Mesendoderm (in vitro differentiated cells): Measurements from ENCODE around the gene ABLIM3.

Experiments
- DNase-seq: peaks from one replicate; pipeline ENCODE4 v3.0.0; 2013
- H2AK5ac ChIP-seq: 2 replicates; pipeline ENCODE4 v1.6.1; 2013; ENCODE audit warnings: low read length, inconsistent platforms
- H2BK120ac ChIP-seq: 2 replicates; pipeline ENCODE4 v1.6.1; 2013; ENCODE audit warnings: low read depth, mild to moderate bottlenecking, low read length, moderate library complexity, mixed read lengths
- H2BK15ac ChIP-seq: replicated peaks from 2 replicates; pipeline ENCODE4 v1.6.1; 2013; ENCODE audit warnings: low read depth, mild to moderate bottlenecking, moderate library complexity
- H2BK5ac ChIP-seq: 2 replicates; pipeline ENCODE4 v1.6.1; 2013; ENCODE audit warnings: low read length, inconsistent platforms
- H3K18ac ChIP-seq: 2 replicates; pipeline ENCODE4 v1.6.1; 2013; ENCODE audit warnings: mild to moderate bottlenecking, low read length, mixed read lengths
- H3K23ac ChIP-seq: one replicate; pipeline ENCODE4 v1.6.1; 2013; ENCODE audit warnings: low read length
- H3K27ac ChIP-seq: 2 replicates; pipeline ENCODE4 v1.5.1; 2013; ENCODE audit warnings: low read depth, mild to moderate bottlenecking, inconsistent platforms, low read length, moderate library complexity
- H3K27me3 ChIP-seq: 2 replicates; pipeline ENCODE4 v1.6.1; 2013; ENCODE audit warnings: low read length, control low read depth, mild to moderate bottlenecking, inconsistent platforms; ENCODE audit not compliant: insufficient read depth, poor library complexity
- H3K36me3 ChIP-seq: 2 replicates; pipeline ENCODE4 v1.6.1; 2013; ENCODE audit warnings: low read length, inconsistent platforms; ENCODE audit not compliant: control insufficient read depth, insufficient read depth
- H3K4ac ChIP-seq: one replicate; pipeline ENCODE4 v1.6.1; 2013; ENCODE audit warnings: low read depth, mild to moderate bottlenecking, low read length, moderate library complexity
- H3K4me1 ChIP-seq: 2 replicates; pipeline ENCODE4 v1.6.1; 2013; ENCODE audit warnings: low read depth, low read length, inconsistent platforms; ENCODE audit not compliant: control insufficient read depth
- H3K4me2 ChIP-seq: 2 replicates; pipeline ENCODE4 v1.6.1; 2013; ENCODE audit warnings: low read length
- H3K4me3 ChIP-seq: 2 replicates; pipeline ENCODE4 v1.5.1; 2013; ENCODE audit warnings: mild to moderate bottlenecking, low read length
- H3K56ac ChIP-seq: one replicate; pipeline ENCODE4 v1.6.1; 2013; ENCODE audit warnings: low read length
- H3K79me1 ChIP-seq: 2 replicates; pipeline ENCODE4 v1.6.1; 2013; ENCODE audit warnings: low read length, inconsistent platforms
- H3K79me2 ChIP-seq: 2 replicates; pipeline ENCODE4 v1.6.1; 2013; ENCODE audit warnings: mild to moderate bottlenecking, low read length; ENCODE audit not compliant: control insufficient read depth, insufficient read depth
- H3K9ac ChIP-seq: 2 replicates; pipeline ENCODE4 v1.6.1; 2013; ENCODE audit warnings: low read length, inconsistent platforms
- H4K5ac ChIP-seq: one replicate; pipeline ENCODE4 v1.6.1; 2013; ENCODE audit warnings: low read length
- H4K8ac ChIP-seq: one replicate; pipeline ENCODE4 v1.6.1; 2013; ENCODE audit warnings: low read depth, mild to moderate bottlenecking, control low read depth, low read length, moderate library complexity
- WGBS: extraction: QIAGEN DNeasy Blood & Tissue Kit; methylation state at CpG from one replicate; pipeline ENCODE4 v1.1.7; 2013; ENCODE audit warnings: low lambda C conversion rate, missing lambda C conversion rate; ENCODE audit not compliant: insufficient coverage; ENCODE audit errors: extremely low coverage; 5-methylcytosine and 5-hydroxymethylcytosine counted together

Gene ABLIM3

DNA sequence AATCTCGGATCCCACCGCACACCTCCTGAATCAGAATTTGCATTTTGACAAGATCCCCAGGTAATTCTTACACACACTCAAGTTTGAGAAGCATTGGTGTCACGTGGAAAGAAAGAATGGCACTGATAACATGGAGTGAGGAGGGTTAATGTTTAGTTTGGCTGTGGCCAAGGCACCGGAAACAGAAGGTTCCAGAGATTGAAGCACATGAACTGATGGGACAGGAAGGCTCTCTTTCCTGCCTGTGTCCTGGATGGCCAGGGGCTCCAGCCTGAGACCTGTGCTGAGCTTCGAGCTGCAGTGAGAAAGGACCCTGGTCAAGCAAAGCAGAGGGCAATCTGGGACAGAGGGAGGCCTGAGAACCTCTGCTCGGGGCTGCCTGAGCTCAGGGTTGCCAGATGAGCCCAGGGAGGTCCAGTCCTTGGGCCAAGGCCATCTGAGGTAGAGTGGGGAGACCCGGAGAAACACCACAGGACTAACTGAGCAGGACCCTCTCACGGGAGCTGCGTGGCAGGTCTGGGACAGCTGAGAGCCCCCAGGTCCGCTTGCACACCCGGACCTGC, 157.6 kb downstream of the ABLIM3 start:
- Histone ChIP-seq H3K4ac (no peak overlapping the region), H3K79me2 (no peaks in the 10 kb centered on the region), H3K18ac (no peak overlapping the region), H2BK15ac (no peak overlapping the region), H3K36me3 (no peaks in the 10 kb centered on the region), H3K27ac (no peak overlapping the region), H2BK5ac (no peak overlapping the region), H3K4me1 (no peaks in the 10 kb centered on the region), H3K79me1 (no peaks in the 10 kb centered on the region), H3K4me2 (no peak overlapping the region), H3K4me3 (no peak overlapping the region), H4K8ac (no peak overlapping the region), H2AK5ac (no peak overlapping the region), H2BK120ac (no peak overlapping the region), H3K23ac (no peak overlapping the region), H3K9ac (no peak overlapping the region), H3K27me3 (no peaks in the 10 kb centered on the region), H3K56ac (no peak overlapping the region), H4K5ac (no peak overlapping the region)
- no peak for DNase-seq
- no CpG with 5 or more reads among the region's 11 CpGs for WGBS

DNA sequence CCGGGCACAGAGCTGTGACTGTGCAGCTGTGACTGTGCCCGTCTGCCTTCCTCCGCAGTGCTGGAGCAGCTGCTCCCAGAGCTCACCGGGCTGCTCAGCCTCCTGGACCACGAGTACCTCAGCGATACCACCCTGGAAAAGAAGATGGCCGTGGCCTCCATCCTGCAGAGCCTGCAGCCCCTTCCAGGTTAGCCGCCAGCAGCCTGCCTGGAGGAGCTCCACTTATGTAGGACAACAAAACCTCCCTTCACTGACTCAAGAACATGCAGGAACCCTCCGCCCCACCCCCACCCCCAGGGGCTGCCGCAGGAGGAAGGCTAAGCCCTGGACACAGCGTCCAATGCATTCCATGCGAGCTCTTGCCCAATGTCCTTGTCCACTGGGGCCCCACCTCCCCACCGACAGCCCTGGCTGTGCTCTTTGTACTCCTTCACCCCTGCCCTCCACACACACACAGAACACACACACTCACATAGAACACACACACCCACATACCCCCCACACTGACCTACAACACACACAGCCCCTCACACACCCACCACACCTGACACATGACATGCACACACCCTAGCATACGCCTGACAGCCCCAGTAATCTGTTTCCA, 158.3 kb downstream of the ABLIM3 start:
- no CpG with 5 or more reads among the region's 14 CpGs for WGBS
- no peak overlapping the region for H3K56ac ChIP-seq

GRCh38 chr5:149300441-149300840, 159.1 kb downstream of the ABLIM3 start:
- Histone ChIP-seq H3K27me3 (no peaks in the 10 kb centered on the region), H2AK5ac (no peak overlapping the region), H3K27ac (no peak overlapping the region), H3K4me3 (no peak overlapping the region), H4K8ac (no peak overlapping the region), H3K79me2 (no peaks in the 10 kb centered on the region), H3K4me2 (no peak overlapping the region), H4K5ac (no peak overlapping the region), H3K56ac (no peak overlapping the region), H3K23ac (no peak overlapping the region), H3K79me1 (no peaks in the 10 kb centered on the region), H2BK120ac (no peak overlapping the region), H3K4me1 (no peaks in the 10 kb centered on the region), H2BK15ac (no peak overlapping the region), H3K4ac (no peak overlapping the region), H3K9ac (no peak overlapping the region), H3K18ac (no peak overlapping the region), H3K36me3 (no peaks in the 10 kb centered on the region), H2BK5ac (no peak overlapping the region)
- no CpG with 5 or more reads among the region's 6 CpGs for WGBS
- no peak for DNase-seq

More for the DNA sequence above, 158.3 kb downstream of the ABLIM3 start:
- H3K79me1 ChIP-seq: no peaks in the 10 kb centered on the region
- H2AK5ac ChIP-seq: no peak overlapping the region
- H3K27ac ChIP-seq: no peak overlapping the region
- H3K18ac ChIP-seq: no peak overlapping the region
- H4K8ac ChIP-seq: no peak overlapping the region
- no peaks in the 10 kb centered on the region for H3K79me2 ChIP-seq
- no peak overlapping the region for H2BK5ac ChIP-seq
- H3K4ac ChIP-seq: no peak overlapping the region
- H3K4me2 ChIP-seq: no peak overlapping the region
- H3K4me1 ChIP-seq: no peaks in the 10 kb centered on the region
- H3K27me3 ChIP-seq: no peaks in the 10 kb centered on the region
- no peak overlapping the region for H3K9ac ChIP-seq
- H3K4me3 ChIP-seq: no peak overlapping the region
- no peak for DNase-seq
- no peak overlapping the region for H2BK120ac ChIP-seq
- H3K36me3 ChIP-seq: no peaks in the 10 kb centered on the region
- no peak overlapping the region for H3K23ac ChIP-seq
- no peak overlapping the region for H4K5ac ChIP-seq
- no peak overlapping the region for H2BK15ac ChIP-seq

- WGBS: no CpG with 5 or more reads among the region's 13 CpGs
- Histone ChIP-seq H3K56ac (no peak overlapping the region), H3K4ac (no peak overlapping the region), H3K27ac (no peak overlapping the region), H3K79me2 (no peaks in the 10 kb centered on the region), H2BK120ac (no peak overlapping the region), H2AK5ac (no peak overlapping the region), H3K27me3 (no peaks in the 10 kb centered on the region), H3K23ac (no peak overlapping the region), H2BK5ac (no peak overlapping the region), H3K4me2 (no peak overlapping the region), H4K8ac (no peak overlapping the region), H3K4me1 (no peaks in the 10 kb centered on the region), H3K79me1 (no peaks in the 10 kb centered on the region), H3K4me3 (no peak overlapping the region), H3K9ac (no peak overlapping the region), H3K18ac (no peak overlapping the region), H2BK15ac (no peak overlapping the region), H3K36me3 (no peaks in the 10 kb centered on the region), H4K5ac (no peak overlapping the region)
- no peak for DNase-seq
Observed at GRCh38 chr5:149301049-149301743, 159.9 kb downstream of the ABLIM3 start.

DNA sequence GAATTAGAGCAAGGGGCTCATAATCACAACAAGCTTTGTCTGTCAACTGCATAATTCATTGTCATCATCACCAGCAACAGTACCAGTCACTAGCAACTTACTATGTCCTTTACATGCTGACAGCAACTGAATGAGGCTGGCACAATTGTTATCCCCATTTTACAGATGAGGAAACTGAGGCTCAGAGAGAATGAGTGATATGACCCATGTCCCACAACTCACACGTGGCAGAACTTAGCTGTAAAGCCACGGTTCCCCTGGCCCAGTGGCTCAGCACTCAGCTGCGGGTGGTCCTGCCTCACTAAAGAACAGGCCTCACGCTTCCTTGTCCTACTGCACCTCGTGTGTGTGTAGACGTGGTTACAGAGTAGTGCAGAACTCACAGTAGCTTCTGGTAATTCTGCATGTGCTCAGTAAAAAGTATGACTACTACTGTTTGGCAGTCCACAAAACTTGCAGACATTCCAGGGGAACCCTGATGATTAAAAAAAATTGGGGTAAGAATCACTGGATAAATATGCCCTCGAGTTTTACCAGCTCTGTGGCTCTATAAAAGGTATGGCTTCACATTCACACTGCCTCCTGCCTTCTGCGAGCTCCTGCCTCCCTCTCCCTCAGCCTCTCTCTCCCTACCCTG, 160.6 kb downstream of the ABLIM3 start:
- Histone ChIP-seq H3K23ac (no peak overlapping the region), H2BK5ac (no peak overlapping the region), H3K79me1 (no peaks in the 10 kb centered on the region), H3K9ac (no peak overlapping the region), H2BK15ac (no peak overlapping the region), H3K4me2 (no peak overlapping the region), H3K27me3 (no peaks in the 10 kb centered on the region), H4K5ac (no peak overlapping the region), H3K4me3 (no peak overlapping the region), H3K4me1 (no peaks in the 10 kb centered on the region), H3K27ac (no peak overlapping the region), H4K8ac (no peak overlapping the region), H3K79me2 (no peaks in the 10 kb centered on the region), H3K56ac (no peak overlapping the region), H3K36me3 (no peaks in the 10 kb centered on the region), H2BK120ac (no peak overlapping the region), H3K4ac (no peak overlapping the region), H3K18ac (no peak overlapping the region), H2AK5ac (no peak overlapping the region)
- no CpG with 5 or more reads among the region's 8 CpGs for WGBS
- DNase-seq: no peak
